Measurements from ENCODE around the gene MACROD2.

- TF ChIP-seq POLR2A (IDR thresholded peaks at IDR 0.05), result no peak
- TF ChIP-seq, protein P1, sequence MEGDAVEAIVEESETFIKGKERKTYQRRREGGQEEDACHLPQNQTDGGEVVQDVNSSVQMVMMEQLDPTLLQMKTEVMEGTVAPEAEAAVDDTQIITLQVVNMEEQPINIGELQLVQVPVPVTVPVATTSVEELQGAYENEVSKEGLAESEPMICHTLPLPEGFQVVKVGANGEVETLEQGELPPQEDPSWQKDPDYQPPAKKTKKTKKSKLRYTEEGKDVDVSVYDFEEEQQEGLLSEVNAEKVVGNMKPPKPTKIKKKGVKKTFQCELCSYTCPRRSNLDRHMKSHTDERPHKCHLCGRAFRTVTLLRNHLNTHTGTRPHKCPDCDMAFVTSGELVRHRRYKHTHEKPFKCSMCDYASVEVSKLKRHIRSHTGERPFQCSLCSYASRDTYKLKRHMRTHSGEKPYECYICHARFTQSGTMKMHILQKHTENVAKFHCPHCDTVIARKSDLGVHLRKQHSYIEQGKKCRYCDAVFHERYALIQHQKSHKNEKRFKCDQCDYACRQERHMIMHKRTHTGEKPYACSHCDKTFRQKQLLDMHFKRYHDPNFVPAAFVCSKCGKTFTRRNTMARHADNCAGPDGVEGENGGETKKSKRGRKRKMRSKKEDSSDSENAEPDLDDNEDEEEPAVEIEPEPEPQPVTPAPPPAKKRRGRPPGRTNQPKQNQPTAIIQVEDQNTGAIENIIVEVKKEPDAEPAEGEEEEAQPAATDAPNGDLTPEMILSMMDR (IDR thresholded peaks at IDR 0.05), result no peak
Measured at GRCh38 chr20:14830899-14831298, 835.6 kb downstream of the MACROD2 start.
